ENCODE data around the gene C1QTNF1.
A peak's percentile ranks its signal among the peaks of the same experiment; 100 is the strongest.

C1QTNF1 gene

DNA sequence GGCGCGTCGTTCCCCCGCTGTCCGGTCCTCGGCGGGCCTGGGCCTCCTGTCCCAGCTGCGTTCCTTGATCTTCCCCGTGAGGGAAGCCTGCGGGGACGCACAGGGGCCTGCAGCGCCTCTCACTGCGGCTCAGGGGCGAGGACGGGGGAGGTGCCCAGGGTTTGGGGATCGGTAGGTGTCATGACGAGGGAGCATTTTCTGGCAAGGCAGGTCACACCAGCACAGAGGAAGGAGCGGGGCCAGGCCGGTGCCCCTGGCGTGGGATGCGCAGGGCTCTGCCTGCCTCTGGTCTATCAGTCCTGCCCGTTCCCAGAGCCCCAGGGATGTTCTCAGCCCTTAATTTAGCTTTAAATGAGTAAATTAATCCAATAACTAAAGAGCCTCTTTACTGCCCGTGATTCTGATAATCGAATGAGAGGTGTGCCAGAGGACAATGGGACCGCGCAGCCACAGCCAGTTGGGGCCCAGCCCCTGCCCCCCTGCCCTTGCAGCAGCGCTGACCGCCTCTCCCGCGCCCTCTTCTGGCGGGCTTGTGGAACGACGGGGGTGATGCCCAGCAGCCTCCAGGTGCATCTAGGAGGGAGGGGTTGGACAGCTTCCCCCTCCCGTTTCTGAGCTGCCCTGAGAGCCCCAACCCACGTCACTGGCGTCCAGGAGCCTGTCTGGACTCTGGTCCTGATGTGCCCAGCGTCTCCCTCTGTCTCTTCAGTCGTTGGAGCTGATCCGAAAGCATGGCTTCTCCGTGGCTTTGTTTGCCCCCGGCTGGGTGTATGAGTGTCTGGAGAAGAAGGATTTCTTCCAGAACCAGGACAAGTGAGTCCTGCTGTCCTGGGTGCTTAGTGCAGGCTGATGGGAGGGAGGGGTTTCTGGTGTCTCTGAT, 58.6 kb downstream of the C1QTNF1 start:
- DNase-seq = peak; percentile 77

DNA sequence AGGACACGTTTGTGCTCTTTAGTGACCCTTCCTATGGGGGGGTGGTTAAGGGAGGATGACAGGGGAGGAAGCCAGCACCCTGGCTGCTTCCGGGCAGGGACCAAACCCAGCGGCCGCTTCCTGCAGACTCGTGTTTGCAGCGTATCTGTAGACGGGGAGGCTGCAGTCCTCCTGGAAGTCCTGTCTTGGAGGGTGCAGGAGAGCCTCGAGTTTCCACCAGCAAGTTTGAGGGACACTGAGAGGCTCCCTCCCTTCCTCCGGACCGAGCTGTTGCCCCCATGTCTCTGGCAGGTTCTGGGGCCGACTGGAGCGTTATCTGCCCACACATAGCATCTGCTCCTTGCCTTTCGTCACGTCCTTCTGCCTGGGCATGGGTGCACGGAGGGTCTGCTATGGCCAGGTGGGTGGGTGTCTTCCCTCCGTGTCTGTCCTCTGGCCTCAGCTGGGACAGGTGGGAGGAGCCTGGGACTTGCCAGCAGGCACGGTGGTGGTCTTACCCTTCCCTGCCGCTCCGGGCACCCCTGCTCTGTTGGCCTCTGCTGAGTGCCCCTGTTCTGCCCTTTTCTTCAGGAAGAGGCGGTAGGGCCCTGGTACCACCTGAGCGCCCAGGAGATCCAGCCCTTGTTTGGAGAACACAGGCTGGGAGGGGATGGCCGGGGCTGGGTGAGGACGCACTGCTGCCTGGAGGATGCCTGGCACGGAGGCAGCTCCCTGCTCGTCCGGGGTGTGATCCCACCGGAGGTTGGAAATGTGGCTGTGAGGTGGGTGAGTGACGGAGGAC, 59.4 kb downstream of the C1QTNF1 start:
- no peak for DNase-seq

DNA sequence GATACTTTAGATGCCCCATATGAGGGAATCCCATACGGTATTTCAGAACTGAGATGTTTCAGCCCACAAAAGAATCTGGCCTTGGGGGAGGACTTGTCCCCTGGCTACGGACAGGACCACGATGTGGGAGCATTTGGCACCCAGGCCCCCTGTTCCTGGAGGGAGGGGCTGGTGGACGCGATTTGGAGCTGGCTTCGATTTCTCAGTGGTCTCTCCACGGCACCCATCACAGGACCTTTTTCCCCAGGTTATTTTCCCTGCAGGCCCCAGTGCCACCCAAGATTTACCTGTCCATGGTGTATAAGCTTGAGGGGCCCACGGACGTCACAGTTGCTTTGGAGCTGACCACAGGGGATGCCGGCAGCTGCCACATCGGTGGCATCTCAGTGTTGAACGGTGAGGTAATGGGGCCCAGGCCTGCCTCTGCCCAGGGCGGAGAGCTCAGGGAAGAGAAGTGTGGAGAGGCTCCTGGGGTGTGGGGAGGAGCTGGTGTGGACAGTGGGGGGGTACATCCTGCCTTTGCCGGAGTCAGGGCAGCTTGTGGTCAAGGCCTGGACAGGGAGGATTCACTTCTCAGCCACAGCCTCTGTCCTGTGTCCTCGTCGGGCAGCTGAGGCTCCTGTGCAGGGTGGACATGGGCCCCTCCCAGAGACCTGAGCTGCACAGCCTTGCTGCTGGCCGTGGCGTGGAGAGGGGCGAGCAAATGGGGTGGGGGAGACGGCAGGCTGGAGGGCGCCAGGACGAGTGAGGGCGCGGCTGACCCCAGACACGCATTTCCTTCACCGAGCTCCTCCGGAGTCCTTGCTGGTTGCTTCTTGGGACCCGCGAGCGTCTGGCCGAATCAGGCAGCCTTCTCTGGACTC, 60.6 kb downstream of the C1QTNF1 start:
- no peak for DNase-seq

DNA sequence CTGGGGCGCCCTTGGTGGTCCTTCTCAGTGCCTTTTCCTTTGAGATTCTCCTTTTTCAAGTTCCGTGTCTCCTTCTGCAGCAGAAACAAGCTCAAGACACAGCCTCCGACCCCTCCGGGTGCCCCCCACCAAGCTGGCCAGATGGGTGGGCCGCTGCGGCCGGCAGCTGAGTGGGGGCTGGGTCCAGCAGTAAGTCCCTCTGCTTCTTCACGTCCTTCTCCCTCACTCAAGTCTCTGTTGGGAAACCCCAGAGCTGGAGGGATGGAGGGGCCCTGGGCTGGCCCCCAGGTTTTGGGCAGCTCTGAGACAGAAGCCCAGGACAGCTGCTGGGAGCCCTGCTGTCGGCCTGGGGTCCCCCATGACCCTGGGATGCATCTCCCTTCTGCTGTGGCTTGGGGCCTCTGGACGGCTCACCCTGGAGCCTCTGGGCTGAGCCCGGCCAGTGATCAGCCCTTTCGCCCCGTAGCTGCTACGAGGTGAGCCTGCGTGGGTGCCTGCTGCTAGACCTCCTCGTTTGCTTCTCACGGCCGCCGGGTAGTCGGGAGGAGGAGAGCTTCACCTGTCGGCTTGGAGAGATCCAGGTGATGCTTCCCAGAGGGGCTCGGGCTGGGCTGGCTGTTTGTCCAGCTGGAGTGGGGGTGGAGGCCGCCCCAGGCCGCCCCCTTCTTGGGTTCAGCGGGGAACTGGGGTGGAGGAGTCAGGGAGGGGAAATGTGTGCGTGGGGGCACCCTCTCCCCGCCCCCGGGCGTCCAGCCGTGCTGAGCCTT, 61.4 kb downstream of the C1QTNF1 start:
- no peak for DNase-seq

DNA sequence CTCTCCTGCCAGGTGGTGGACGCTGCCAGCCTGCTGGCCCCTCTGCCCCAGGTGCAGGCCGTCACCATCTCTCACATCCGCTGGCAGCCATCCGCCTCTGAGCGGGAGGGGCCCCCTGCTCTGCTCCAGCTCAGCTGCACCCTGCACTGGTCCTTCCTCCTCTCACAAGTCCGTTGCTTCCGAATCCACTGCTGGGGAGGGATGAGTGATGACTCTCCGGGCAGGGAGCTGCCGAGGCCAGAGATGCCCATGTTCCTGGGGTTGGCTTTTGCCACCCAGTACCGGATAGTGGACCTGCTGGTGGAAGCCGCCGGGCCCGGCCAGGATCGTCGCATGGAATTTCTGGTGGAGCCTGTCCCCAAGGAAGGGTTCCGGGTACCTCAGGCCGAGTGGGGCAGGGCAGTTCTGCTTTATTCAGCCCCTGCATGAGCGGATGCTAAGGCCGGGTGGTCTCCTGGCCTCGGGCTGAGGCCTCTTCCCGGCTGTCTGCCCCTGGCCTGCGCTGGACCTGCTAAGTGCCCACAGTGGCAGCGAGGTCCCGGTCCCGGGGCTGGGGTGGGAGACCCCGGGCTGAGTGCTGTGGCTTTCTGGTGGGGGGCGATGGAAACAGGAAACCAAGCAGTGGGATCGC, 62.1 kb downstream of the C1QTNF1 start:
- no peak for DNase-seq

DNA sequence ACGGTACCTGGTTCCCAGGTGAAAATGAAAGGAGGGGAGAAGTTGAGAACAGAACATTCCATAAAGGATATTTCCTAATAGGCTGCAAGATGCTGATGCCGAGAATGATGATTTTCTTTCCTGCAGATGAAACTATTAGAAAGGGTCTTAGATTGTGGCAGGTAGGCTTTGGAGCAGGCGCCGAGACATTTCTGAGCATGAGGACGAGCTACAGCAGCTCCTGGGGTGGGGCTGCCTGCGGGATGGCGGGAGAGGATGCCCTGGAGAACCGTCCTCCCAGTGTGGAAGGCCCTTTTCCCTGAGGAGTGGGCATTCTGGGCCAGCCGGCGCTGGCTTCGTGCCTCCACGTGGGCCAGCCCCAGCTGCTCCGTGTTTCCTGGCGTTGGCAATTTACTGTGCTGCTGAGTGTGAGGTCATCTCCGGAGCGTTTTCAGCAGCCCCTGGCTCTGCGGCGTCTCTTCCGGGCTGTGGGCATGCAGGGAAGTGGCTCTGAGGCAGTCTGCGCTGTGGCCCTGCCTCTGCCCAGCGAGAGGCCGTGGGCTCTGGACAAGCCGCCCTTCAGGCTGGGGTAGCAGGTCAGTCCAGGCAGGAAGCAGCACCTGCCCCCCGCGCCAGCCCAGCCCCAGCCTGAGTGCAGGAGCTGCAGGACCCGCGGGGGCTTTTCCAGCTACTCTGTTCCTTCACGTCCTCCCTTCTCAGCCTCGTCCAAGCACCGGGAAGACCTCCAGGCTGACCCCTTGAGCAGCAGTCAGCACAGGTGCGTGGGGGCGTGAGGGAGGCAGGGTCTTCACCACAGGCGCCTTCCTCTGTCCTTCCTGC, 62.8 kb downstream of the C1QTNF1 start:
- DNase-seq = no peak

DNA sequence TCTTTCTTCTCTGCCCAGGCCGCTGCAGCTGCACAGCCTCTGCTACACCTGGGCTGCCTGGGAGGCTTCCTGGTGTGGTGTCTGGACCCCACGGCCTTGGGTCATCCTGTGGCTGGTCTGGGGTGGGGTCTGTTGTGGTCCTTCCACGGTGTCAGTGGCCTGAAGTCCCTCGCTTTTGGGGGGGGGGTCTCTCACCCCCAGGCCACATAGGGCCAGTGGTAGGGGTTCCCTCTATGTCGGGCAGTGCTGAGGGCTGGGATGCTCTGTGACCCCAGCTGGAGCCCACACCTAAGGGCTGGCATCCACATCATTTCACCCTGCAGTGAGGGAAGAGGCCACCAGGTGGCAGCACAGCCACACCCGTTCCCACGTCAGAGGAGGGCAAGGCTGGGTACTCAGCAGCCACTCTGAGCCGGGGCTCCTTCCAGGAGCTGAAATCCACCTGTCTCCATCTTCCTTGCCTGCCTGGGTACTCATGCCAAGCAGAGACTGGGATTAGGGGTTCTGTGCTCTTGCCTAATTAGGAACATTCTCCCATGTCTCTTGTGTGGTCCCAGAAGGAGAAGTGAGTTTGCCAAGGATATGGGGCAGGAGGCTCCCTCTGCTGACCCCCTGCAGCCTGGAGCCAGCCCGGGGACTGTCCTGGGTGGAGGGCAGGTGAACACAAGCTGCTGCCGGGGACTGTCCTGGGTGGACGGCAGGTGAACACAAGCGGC, 63.6 kb downstream of the C1QTNF1 start:
- DNase-seq = peak; percentile 91

DNA sequence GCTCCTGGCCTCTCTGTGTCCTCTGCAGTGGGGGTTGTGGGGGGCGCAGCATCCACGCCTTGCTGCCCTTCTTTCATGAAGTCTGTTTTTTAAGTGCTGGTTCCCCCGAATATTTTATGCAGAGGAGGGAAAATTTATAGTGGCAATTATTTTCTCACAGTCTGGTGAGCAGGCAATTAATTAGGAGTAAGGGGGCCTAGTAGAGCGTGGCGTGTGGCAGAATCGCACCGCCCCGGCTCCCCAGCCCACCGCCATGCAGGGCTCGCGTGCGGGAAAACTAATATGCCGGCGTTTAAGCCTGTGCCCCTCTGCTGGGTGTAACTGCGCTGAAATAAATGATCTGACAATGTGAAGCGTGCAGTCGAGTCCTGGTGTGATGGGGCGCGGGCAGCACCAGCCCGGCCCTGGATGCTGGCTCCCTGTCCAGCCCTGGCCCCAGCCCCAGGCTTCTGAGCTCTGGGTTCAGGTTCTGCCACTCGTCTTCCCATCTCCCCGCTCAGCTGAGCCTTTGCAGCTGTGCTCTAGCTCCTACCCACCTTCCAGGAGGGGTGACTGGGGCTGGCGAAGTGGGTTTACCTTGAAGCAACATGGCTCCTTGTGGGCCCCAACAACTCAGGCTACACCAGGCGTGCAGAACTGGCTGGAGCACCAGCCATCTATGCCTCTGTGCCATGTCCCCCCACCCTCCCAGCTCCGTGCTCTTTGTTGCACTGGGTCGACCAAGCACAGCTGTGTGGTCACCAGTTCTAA, 64.5 kb downstream of the C1QTNF1 start:
- no peak for DNase-seq

DNA sequence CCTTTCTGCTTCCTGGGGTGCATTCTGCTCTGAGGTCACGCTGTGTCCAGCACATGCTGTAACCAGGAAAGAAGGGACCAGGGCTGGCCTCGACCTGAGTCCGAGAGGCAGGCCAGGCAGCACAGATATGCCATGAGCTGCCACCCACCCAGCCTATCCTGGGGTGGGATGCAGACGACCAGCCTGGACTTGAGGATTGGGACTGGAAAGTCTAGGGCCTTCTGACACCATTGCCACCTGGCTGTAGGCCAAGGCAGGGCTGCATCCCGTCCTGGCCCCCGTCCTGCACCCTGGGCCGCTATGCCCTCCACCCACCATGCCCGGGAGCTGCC, 65.0 kb downstream of the C1QTNF1 start:
- DNase-seq = no peak

DNA sequence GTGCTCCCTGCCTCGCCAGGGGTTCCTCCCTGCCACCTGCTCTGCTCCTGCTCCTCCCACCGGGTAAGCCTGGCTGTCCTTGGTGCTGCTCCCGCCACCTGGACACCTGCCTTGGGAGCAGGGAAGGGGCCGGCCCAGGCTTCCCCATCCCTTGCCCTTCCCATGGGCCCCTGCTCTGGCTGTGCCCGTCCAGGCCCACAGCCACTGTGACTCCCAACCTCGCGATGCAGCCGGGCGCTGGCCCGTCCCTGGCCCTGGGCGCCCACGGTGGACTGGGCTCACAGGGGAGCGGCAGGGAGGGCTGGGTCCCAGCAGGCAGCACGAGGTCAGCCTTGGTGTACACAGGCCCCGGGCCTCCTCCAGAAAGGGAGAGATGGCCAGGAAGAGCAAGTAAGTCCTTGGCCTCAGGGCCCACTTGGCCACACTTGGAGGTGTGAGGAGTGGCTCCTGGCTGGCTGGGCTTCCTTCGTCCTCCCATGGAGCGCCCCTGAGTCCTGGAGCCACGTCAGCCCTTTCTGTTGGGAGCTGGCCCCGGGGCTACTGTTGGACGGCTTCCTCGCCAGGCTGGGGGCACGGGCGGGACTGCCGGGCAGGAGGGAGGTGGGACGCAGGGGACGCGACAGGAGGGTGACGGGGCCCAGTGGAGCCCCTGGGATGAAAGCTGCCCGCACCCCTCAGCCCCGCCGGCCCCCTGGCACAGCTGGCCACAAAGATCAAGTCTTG, 65.9 kb downstream of the C1QTNF1 start:
- DNase-seq = no peak

DNA sequence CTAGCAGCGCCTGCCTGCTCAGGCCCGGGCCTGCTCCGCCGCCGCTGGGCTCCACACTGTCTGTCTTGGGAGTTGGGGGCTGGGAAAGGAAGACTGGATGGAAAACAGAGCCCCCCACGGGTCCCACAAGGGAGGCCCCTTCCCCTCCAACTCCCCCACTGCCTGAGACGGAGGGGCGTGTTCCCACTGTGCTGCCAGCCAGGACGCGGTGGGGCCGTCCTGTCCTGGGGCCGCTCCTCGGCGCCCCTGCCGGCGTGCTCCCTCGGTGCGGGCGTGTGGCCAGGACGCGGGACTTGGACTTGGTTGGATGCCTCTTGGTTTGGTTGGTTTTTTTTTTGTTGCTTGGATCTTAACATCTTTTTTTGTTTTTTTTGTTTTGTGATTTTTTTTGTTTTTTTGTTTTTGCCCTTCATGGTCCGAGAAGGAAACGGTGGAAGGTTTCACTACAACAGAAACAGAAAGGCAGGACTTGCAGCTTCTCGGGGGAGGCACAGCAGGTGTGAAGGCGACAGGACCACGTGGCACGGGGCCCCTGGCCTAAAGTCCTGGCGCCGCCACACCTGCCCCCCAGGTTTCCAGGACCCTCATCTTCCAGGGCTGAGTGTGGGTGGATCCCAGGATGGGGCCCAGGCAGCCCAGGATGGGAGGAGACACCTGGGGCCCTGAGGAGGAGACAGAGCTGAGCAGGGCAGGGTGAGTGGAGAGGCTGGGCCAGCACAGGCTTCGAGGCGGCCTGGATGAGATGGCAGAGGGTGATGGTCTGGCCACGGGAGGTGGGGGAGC, 66.7 kb downstream of the C1QTNF1 start:
- no peak for DNase-seq

DNA sequence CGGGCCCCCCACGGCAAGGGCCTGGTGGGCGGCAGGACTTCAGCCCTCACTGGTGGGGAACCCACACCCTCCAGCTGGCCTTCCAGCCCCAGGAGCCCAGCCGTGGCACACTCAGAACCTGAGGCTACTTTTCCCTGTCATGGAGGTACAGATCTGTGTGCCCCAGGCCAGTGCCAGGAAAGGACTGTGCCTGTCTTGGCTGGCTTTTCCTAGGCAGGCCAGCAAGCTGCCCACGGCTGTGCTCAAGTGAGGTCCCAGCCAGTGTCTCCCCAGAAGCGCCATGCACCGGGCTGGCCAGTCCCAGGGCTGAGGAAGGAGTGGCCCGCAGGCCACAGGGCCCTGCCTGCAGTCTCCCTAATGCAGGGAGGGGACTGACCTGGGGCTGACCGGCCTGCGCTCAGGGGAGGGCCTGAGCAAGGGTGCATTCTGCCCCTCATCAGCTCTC, 67.3 kb downstream of the C1QTNF1 start:
- no peak for DNase-seq

DNA sequence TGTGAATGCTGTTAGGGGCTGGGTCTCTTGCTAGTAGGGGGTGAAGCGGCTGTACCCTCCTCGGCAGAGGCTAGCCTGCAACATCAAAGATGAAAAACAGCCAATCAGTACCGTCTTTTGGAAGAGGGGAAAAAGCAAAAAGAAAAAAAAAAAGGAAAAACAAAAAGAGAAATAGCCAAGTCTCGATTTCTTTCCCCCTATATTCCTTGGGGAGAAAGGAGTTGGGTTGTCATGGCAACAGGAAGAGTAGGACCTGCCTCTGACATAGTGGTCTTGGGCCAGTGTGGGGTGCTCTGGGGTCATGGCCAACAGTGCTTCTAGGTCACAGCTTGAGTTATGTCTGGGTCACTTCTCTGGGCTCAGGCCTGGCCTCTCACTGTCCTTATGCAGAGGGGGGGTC, 68.6 kb downstream of the C1QTNF1 start:
- DNase-seq = no peak

DNA sequence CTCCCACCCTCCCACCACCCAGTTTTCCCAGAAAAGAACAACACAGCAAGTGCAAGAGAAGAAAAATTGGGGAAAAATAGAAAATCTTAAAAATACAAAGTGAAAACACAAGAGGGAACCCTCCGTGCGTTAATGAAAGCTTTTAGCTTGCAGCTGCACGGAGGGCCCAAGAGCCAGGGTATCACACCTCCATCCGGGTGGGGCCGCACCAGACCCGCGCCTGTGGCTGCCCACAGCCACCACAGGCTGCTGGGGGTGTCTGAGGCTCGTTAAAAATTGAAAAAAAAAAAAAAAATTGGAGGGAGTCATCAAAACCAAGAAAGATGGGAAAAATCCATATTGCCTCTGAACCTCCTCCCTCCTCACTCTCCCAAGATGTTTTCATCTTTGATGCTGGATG, 69.3 kb downstream of the C1QTNF1 start:
- no peak for DNase-seq

DNA sequence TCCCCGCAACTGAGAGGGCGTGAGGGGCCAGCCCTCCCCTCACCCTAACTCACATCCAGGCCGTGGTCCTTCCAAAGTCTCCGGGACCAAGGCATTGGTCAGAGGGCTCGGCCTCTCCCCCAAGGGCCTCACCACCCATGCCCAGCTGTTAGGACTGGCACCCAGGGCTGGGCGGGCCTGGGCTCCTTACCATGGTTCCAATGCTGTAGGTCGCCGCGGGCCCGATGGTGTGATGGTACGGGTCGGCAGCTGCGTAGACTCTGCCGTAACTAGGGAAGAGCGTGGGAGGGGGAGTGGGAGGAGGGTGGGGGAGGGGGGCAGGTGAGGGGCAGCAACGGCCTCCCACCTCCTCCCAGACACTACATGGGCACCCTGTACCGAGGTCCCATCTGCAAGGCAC, 70.3 kb downstream of the C1QTNF1 start:
- DNase-seq = no peak

DNA sequence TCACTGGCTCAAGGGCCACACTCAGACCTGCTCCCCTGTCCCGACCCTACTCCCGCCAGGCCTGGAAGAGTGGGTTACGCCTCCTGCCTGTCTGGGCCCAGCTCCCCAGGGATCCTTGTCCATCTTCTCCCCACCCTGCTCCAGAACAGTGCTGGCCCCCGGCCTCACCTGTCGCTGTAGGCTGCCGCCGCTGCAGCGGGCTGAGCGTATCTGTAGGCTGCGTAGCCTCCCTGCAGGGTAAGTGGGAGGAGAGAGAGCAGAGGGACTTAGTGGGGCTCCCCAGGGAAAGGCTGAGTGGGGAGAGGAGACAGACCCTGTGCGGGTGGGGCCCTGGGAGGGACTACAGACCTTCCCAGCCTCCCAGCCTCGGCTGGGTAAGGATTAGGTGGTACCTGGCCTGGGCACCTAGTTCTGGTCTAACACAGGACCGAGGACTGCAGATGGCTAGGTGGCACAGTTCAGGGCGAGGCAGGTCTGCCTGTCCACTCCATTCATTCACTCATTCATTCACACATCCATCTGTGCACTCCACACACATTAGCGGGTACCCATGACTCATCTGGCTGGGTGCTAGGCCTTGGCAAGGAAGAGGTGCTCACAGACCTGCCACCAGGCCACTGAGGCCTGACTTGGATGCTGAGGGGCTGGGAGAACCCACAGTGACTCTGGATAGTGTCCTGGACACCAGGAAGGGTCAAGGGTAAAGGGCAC, 71.5 kb downstream of the C1QTNF1 start:
- no peak for DNase-seq

DNA sequence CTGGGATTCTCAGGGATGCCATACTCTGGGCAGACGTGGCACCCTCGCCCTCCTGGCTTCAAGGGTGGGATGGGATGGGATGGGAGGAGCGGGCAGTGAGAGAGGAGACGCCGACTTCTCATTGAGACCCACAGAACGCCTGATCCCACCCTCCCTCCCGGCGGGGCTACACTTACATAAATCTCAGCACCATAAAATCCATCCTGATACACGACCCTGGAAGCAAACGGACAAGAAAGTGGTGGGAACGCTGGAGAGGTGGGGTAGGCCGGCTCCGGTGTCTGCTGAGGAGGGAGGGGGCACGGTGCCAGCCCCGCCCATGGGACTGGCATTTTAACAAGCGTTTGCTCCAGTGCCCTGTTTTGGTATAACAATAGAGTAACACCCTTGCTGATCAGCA, 72.5 kb downstream of the C1QTNF1 start:
- DNase-seq = no peak
